HEK293 (cell line): ENCODE data around the gene HEATR3.

Experiments
- CTCF ChIP-seq: fragments of 450-650 bp; formaldehyde crosslinking; IDR thresholded peaks from 2 replicates; pipeline ENCODE4 v1.5.1; 2016; ENCODE audit warnings: missing biosample characterization, missing genetic modification characterization
- HOXC10 ChIP-seq: sonication (generic); formaldehyde crosslinking; IDR thresholded peaks from 2 replicates; pipeline ENCODE4 v1.8.1; 2023; ENCODE audit warnings: mild to moderate bottlenecking, missing genetic modification reagents
- PRDM1 ChIP-seq: fragments of 450-650 bp; formaldehyde crosslinking; IDR thresholded peaks from 2 replicates; pipeline ENCODE4; 2016; ENCODE audit warnings: missing biosample characterization, missing genetic modification characterization
- TSHZ1 ChIP-seq: fragments of 450-650 bp; formaldehyde crosslinking; IDR thresholded peaks from 2 replicates; pipeline ENCODE4 v1.5.1; 2016; ENCODE audit warnings: missing biosample characterization, missing genetic modification characterization, borderline replicate concordance
- YY2 ChIP-seq: fragments of 450-650 bp; formaldehyde crosslinking; IDR thresholded peaks from 2 replicates; pipeline ENCODE4 v1.5.1; 2016; ENCODE audit warnings: missing biosample characterization, missing genetic modification characterization
- ZNF274 ChIP-seq, 2 experiments: fragments of 200-500 bp in 1 of 2; fragments of 450-650 bp in 1 of 2; sonication (Bioruptor generic) in 1 of 2; formaldehyde crosslinking in 1 of 2; IDR thresholded peaks; 2 replicates each; pipeline versions ENCODE4 v1.5.1 to v1.6.1; 2014 to 2016; ENCODE audit warnings: borderline replicate concordance in 1 of 2, inconsistent platforms in 1 of 2, low read length in 1 of 2, missing biosample characterization in 1 of 2, missing genetic modification characterization in 1 of 2
- ZNF292 ChIP-seq: fragments of 450-650 bp; formaldehyde crosslinking; IDR thresholded peaks from 2 replicates; pipeline ENCODE4 v1.5.1; 2016; ENCODE audit warnings: low read depth, missing biosample characterization, missing genetic modification characterization, borderline replicate concordance
- ZNF398 ChIP-seq: fragments of 450-650 bp; formaldehyde crosslinking; IDR thresholded peaks from 2 replicates; pipeline ENCODE4 v1.5.1; 2017; ENCODE audit warnings: missing biosample characterization, missing genetic modification characterization
- ZNF433 ChIP-seq: fragments of 450-650 bp; formaldehyde crosslinking; IDR thresholded peaks from 2 replicates; pipeline ENCODE4 v1.5.1; 2016; ENCODE audit warnings: missing biosample characterization, missing genetic modification characterization, low read depth
- ZNF561 ChIP-seq: fragments of 450-650 bp; IDR thresholded peaks from 2 replicates; pipeline ENCODE4 v1.5.1; 2018; ENCODE audit warnings: missing biosample characterization, missing genetic modification characterization, borderline replicate concordance
- ZNF639 ChIP-seq: fragments of 450-650 bp; formaldehyde crosslinking; IDR thresholded peaks from 2 replicates; pipeline ENCODE4 v1.5.1; 2016; ENCODE audit warnings: missing biosample characterization, missing genetic modification characterization
- ZNF670 ChIP-seq: fragments of 450-650 bp; formaldehyde crosslinking; IDR thresholded peaks from 2 replicates; pipeline ENCODE4 v1.5.1; 2016; ENCODE audit warnings: missing biosample characterization, missing genetic modification characterization, low read depth
- ZSCAN30 ChIP-seq: fragments of 450-650 bp; IDR thresholded peaks from 2 replicates; pipeline ENCODE4 v1.5.1; 2018; ENCODE audit warnings: missing biosample characterization, mild to moderate bottlenecking, missing genetic modification characterization, moderate library complexity
- TF ChIP-seq, protein P1 (sequence below): fragments of 450-650 bp; formaldehyde crosslinking; IDR thresholded peaks from 2 replicates; pipeline ENCODE4 v1.5.1; 2016; ENCODE audit warnings: missing biosample characterization, missing genetic modification characterization

DNA sequence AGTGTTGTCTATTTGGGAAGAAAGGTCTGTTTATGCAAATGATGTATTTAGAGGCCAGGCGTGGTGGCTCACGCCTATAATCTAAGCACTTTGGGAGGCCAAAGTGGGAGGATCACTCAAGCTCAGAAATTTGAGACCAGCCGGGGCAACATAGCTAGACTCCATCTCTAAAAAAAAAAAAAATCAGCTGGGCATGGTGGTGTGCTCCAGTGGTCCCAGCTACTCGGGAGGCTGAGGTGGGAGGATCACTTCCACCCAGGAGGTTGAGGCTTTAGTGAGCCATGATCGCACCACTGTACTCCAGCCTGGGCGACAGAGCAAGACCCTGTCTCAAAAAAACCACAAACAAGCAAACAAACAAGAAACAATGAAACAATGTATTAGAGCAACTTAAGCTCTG, 18.9 kb upstream of the HEATR3 start:
- TF ChIP-seq CTCF (tag by site-specific recombination): no peak
- TF ChIP-seq ZNF561 (tag by site-specific recombination): no peak
- TF ChIP-seq ZNF639: no peak
- TF ChIP-seq PRDM1 (tag by site-specific recombination): no peak
- no peak for TF ChIP-seq ZNF670 (tag by site-specific recombination)
- no peak for TF ChIP-seq ZSCAN30 (tag by site-specific recombination)
- TF ChIP-seq ZNF292 (tag by site-specific recombination): no peak
- TF ChIP-seq HOXC10 (CRISPR knock-in tag): no peak
- TF ChIP-seq, protein P1, sequence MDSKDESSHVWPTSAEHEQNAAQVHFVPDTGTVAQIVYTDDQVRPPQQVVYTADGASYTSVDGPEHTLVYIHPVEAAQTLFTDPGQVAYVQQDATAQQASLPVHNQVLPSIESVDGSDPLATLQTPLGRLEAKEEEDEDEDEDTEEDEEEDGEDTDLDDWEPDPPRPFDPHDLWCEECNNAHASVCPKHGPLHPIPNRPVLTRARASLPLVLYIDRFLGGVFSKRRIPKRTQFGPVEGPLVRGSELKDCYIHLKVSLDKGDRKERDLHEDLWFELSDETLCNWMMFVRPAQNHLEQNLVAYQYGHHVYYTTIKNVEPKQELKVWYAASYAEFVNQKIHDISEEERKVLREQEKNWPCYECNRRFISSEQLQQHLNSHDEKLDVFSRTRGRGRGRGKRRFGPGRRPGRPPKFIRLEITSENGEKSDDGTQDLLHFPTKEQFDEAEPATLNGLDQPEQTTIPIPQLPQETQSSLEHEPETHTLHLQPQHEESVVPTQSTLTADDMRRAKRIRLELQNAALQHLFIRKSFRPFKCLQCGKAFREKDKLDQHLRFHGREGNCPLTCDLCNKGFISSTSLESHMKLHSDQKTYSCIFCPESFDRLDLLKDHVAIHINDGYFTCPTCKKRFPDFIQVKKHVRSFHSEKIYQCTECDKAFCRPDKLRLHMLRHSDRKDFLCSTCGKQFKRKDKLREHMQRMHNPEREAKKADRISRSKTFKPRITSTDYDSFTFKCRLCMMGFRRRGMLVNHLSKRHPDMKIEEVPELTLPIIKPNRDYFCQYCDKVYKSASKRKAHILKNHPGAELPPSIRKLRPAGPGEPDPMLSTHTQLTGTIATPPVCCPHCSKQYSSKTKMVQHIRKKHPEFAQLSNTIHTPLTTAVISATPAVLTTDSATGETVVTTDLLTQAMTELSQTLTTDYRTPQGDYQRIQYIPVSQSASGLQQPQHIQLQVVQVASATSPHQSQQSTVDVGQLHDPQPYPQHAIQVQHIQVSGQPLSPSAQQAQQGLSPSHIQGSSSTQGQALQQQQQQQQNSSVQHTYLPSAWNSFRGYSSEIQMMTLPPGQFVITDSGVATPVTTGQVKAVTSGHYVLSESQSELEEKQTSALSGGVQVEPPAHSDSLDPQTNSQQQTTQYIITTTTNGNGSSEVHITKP (tag by site-specific recombination): no peak
- no peak for TF ChIP-seq TSHZ1 (tag by site-specific recombination)
- no peak for TF ChIP-seq ZNF433 (tag by site-specific recombination)
- TF ChIP-seq ZNF274 (IDR thresholded peaks at IDR 0.05; ENCODE audit: low read length): no peak
- no peak for TF ChIP-seq ZNF274 (tag by site-specific recombination; IDR thresholded peaks at IDR 0.05; ENCODE audit: borderline replicate concordance)
- TF ChIP-seq YY2 (tag by site-specific recombination): no peak
- TF ChIP-seq ZNF398 (tag by site-specific recombination): no peak
